Putamen (tissue), 1 donor: ENCODE results near the gene ARHGAP42.

Source experiments
- DNase-seq: peaks from one replicate; pipeline ENCODE4 v3.0.0-alpha.2; 2016; ENCODE audit warnings: low spot score

ARHGAP42 gene

GRCh38 chr11:101022256-101022655, 335.2 kb downstream of the ARHGAP42 start:
- DNase-seq: no peak

DNA sequence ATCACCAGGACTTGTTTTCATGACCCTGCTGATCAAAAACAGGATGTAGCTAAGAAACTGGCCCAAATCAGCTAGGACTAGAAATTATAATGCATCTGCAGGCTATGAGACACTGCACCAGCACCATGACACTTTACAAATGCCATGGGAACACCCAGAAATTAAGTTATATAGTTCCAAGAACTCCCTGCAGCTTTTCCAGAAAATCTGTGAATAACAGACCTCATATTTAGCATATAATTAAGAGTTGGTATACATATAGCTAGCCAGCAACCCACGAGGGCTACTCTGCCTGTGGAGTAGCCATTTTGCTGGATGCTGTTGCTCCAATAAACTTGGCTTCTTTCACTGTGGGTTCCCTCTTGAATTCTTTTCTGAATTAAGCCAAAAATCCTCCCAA, 341.6 kb downstream of the ARHGAP42 start:
- no peak for DNase-seq

DNA sequence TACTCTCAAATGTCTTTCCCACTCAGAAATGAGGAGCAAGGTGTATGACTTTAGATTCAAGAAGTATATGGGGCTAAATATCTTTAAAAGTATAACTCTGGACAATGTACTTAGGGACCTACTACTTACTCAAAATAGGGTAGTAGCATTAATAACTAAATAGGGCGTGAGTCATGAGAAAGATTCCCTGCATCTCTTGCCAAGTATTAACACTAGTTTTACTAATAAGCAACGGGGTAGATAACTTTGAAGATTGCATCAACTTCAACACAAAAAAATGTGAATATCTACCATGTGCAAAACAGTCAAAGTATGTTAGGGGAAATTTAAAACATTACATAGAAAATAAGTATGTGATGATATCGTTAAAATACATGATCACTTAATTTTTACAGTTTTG, 342.9 kb downstream of the ARHGAP42 start:
- DNase-seq: no peak

- no peak for DNase-seq
These were observed 343.6 kb downstream of the ARHGAP42 start for GRCh38 chr11:101030692-101031091.

DNA sequence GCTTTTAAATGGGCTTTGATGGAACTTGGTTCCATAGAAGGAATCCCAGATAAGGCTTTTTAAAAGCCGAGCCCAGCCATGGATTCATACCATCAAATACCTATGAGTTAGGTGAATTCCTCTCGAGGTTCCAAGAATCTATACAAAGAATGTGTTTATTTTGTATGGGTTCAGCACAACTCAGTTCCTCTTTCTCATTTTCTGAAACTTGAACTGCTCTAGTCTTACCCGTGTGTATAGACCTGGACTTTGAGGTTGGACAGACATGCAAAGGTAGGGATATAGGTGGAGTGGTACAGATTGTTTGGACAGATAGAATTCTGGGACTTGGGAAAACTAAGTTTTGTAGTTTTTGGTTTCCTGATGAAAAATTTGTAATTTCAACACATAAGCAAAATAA, 344.6 kb downstream of the ARHGAP42 start:
- no peak for DNase-seq

DNA sequence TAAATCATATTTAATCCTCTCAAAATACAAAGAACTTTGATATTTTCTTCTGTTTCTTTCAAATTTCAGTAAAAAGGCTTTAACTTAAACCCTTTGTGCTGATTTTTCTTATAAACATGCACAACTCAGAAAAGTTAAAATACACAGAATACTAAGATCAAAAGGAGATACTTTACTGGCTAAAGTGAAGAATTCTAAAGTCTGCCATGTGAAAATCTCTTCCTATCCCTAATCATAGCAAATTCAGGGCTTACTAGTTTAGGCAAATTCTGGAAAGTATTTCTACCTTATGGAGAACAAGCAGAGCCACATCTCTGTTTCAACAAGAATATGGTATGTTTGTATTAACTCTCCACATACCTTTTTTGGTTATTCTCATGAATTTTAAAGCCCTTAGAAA, 345.9 kb downstream of the ARHGAP42 start:
- DNase-seq: no peak

DNA sequence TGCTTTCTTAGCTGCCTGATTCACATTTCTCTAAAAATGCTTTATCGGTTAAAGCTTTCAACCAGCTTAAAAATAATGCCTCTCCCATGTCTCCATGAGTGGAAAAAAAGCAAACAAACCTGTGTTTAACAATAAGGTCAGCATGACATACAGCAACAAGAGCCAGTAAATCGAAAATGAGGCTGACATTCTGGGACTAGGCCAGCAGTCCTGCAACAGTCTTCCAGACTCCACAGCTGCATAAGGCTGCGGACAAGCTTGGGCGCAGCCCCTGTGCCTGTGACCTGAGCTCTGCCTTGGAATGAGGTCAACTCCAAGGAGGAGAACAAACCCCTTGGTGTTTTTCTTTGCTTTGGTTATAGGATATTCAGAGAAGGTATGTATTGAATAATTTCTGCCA, 347.0 kb downstream of the ARHGAP42 start:
- no peak for DNase-seq

- DNase-seq: no peak
These were observed 348.8 kb downstream of the ARHGAP42 start for GRCh38 chr11:101035872-101036271.
